Thyroid gland (tissue), 4 donors: ENCODE results near the gene CCDC70.

Experiments used
- POLR2A ChIP-seq, 2 donors: fragments of 450-650 bp; IDR thresholded peaks; one replicate each; pipeline ENCODE4 v1.6.1; 2017; ENCODE audit warnings: antibody characterized with exemption in 2 of 2, mild to moderate bottlenecking in 2 of 2, moderate library complexity in 1 of 2
- TF ChIP-seq, protein P1 (sequence below), 6 experiments: fragments of 200-600 bp in 3 of 6; fragments of 450-650 bp in 3 of 6; sonication (generic) in 3 of 6; IDR thresholded peaks; one replicate each; pipeline ENCODE4 v1.5.1; 2016 to 2019; ENCODE audit warnings: antibody characterized with exemption in 6 of 6, mild to moderate bottlenecking in 2 of 6, inconsistent platforms in 1 of 6, moderate library complexity in 1 of 6

DNA sequence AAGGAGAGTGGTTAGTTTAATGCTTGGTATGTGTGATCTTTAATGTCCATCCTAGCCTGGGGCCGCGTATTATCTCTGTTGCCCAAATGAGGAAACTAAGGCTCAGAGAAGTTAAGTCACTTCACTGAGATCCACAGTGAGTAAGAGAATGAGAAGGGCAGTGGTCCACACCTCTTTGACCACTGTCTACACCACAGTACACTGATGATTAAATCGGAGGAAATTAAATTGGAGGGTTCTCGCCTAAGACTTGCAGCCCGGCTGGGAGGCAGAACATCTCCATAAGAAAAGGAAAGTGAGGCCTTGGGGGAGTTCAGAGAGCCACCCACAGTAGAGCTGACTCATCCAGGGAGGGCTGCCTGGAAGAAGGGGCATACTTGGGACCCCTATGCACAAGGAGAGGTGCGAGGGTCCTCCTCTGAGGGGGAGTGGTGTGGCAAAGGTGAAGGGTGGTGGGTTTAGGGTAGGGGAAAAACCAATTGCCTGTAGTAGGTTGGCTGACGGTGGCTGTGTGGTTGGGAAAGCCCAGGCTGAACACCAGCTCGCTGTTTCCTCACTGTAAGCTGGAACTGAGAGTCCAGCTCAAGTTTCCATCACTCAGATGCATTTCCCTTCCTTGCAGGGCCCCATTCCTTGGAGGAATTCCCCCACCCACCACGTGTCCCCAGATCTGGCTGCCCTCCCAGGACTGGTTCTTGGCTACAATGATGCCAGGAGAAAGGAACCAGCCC, 42.8 kb upstream of the CCDC70 start:
- TF ChIP-seq, protein P1, sequence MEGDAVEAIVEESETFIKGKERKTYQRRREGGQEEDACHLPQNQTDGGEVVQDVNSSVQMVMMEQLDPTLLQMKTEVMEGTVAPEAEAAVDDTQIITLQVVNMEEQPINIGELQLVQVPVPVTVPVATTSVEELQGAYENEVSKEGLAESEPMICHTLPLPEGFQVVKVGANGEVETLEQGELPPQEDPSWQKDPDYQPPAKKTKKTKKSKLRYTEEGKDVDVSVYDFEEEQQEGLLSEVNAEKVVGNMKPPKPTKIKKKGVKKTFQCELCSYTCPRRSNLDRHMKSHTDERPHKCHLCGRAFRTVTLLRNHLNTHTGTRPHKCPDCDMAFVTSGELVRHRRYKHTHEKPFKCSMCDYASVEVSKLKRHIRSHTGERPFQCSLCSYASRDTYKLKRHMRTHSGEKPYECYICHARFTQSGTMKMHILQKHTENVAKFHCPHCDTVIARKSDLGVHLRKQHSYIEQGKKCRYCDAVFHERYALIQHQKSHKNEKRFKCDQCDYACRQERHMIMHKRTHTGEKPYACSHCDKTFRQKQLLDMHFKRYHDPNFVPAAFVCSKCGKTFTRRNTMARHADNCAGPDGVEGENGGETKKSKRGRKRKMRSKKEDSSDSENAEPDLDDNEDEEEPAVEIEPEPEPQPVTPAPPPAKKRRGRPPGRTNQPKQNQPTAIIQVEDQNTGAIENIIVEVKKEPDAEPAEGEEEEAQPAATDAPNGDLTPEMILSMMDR (IDR thresholded peaks at IDR 0.05) = no peak
- no peak for TF ChIP-seq POLR2A (IDR thresholded peaks at IDR 0.05)
